Immature natural killer cell (primary cell): ENCODE results near the gene RREB1. TPM values are rescaled to one million over a fixed set of nuclear protein-coding genes. Genes with fewer than 3 reads are reported as not detected.
A peak's percentile ranks its signal among the peaks of the same experiment; 100 is the strongest.

Source experiments
- DNase-seq, 3 donors: peaks; one replicate each; pipeline ENCODE4 v3.0.0; 2022; ENCODE audit warnings: mixed read lengths in 1 of 3
- H3K27ac Mint-ChIP-seq, 6 donors: one replicate each; pipeline ENCODE4 v1.8.0; 2020; ENCODE audit warnings: mixed read lengths in 6 of 6, mild to moderate bottlenecking in 5 of 6, inconsistent platforms in 4 of 6, moderate library complexity in 3 of 6
- H3K27me3 Mint-ChIP-seq, 3 donors: one replicate each; pipeline ENCODE4 v1.8.0; 2020 to 2021; ENCODE audit warnings: low read depth in 3 of 3, mild to moderate bottlenecking in 3 of 3, mixed read lengths in 3 of 3, moderate library complexity in 3 of 3, inconsistent platforms in 1 of 3
- H3K36me3 Mint-ChIP-seq, 3 donors: one replicate each; pipeline ENCODE4 v1.8.0; 2020; ENCODE audit warnings: mixed read lengths in 3 of 3, inconsistent platforms in 2 of 3, mild to moderate bottlenecking in 2 of 3
- H3K4me1 Mint-ChIP-seq, 2 donors: one replicate each; pipeline ENCODE4 v1.8.0; 2020; ENCODE audit warnings: inconsistent platforms in 2 of 2, mild to moderate bottlenecking in 2 of 2, mixed read lengths in 2 of 2, moderate library complexity in 1 of 2
- H3K4me3 Mint-ChIP-seq, 5 donors: one replicate each; pipeline ENCODE4 v1.8.0; 2020; ENCODE audit warnings: mild to moderate bottlenecking in 5 of 5, mixed read lengths in 5 of 5, inconsistent platforms in 3 of 5, moderate library complexity in 3 of 5
- H3K9me3 Mint-ChIP-seq, 6 donors: one replicate each; pipeline ENCODE4 v1.8.0; 2020; ENCODE audit warnings: mild to moderate bottlenecking in 6 of 6, mixed read lengths in 6 of 6, inconsistent platforms in 4 of 6, moderate library complexity in 3 of 6
- polyA plus RNA-seq, 3 donors: library from polyadenylated mRNA; unstranded; fragments of 300-500 nt; fragmentation: Illumina TruSeq; gene quantifications; one replicate each; pipeline ENCODE4 v1.2.3, GENCODE V29; 2021

RREB1 gene
- polyA plus RNA-seq, 3 donors from 2014 or later: 0.17 to 4.5 (median 3.3) TPM

DNA sequence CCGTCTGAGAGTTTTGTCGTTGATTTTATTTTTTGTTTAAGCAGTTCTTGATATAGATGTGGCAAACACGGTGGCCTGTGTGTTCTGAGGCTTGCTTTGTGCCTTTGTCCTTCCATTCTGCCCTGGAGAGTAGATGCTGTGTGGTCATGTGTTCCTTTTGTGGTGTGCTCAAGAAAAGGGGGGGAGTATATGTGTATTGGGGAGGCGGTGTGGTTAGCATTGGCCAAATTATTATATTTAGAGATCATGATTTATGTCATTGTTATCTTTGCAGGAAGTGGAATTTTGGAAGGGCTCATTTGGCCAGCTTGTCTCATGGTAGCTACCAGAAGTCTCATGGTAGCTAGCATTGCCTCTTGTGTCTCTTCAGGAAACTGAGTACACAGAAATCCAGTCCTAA lies 16.4 kb downstream of the RREB1 start:
- no peak for DNase-seq
- Mint-ChIP-seq H3K9me3 (no peaks in the 10 kb centered on the region), H3K4me1 (peaks cover 58 to 75% of the 10 kb centered on the region in 2 donors), H3K27ac (peak overlapping the region in 1 of 6 donors; percentile 25), H3K4me3 (peak overlapping the region in 1 of 5 donors; percentile 17), H3K27me3 (peaks cover 0 to 4% (median 2%) of the 10 kb centered on the region in 3 donors), H3K36me3 (peaks cover 0 to 10% (median 4%) of the 10 kb centered on the region in 3 donors)

DNA sequence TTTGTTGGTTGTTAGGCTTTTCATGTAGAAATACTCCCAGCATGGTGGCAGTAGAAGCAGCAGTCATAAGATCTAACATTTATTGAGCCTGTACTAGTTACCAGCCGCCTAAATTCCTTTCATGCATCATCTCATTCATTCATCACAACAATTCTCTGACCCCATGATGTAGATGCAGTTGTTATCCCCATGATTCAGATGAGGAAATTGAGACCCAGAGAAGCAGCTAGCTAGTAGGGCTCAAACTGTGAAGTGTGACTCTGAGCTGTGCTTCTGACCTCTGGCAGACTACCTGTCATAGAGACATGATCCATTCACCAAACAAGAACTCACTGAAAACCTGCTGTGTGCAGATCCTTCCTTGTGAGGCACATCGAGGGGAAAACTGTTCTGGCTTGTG lies 16.9 kb downstream of the RREB1 start:
- H3K4me3 Mint-ChIP-seq: no peak overlapping the region
- peak overlapping the region in 1 of 6 donors; percentile 20 for H3K27ac Mint-ChIP-seq
- H3K36me3 Mint-ChIP-seq: peaks cover 0 to 10% (median 4%) of the 10 kb centered on the region in 3 donors
- peaks cover 0 to 4% (median 0%) of the 10 kb centered on the region in 3 donors for H3K27me3 Mint-ChIP-seq
- DNase-seq: no peak
- H3K4me1 Mint-ChIP-seq: peaks cover 58 to 75% of the 10 kb centered on the region in 2 donors
- no peaks in the 10 kb centered on the region for H3K9me3 Mint-ChIP-seq

DNA sequence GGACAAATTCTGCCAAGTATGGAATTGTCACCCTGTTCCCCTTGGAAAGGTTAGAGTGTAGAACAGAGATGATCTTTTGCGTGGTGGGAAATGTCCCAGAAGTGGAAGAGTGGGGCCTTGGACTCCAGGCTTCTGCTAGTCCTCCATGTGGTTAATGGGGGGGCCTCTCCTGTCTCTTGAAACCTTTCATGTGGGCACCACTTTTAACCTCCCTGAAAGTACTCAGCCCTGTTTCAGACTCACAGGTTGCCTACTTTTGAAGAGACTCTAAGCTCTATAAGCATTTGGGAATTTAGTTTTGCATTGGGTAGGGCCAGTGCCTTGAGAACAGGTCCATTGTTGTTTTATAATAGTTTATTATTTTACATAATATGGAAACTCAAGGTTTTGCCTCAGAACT lies 17.5 kb downstream of the RREB1 start:
- Mint-ChIP-seq H3K27me3 (peaks cover 0 to 4% (median 0%) of the 10 kb centered on the region in 3 donors), H3K4me3 (no peak overlapping the region), H3K27ac (peak overlapping the region in 2 of 6 donors; percentile 58 to 59), H3K4me1 (peaks cover 60 to 78% of the 10 kb centered on the region in 2 donors), H3K36me3 (peaks cover 0 to 10% (median 4%) of the 10 kb centered on the region in 3 donors), H3K9me3 (no peaks in the 10 kb centered on the region)
- no peak for DNase-seq

DNA sequence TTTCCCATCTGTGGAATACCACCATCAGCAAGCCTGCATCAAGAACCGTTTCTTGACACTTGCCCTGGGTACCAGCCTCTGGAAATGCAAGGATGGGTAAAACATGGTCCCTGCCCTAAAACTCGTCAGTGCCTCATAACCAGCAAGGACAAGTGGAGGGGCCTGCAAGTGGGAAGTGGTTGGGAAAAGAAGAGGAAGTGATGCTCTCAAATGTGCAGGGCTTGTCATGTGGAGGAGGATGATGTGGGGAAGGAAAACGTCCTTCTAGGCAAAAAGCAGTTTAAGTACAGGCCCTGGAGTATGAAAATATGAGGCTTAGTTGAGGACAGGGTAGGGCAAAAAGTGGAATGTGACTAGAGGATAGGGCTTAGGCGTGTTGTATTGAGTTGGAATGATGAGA lies 19.0 kb downstream of the RREB1 start:
- no peak for DNase-seq
- H3K27me3 Mint-ChIP-seq: peaks cover 0 to 4% (median 0%) of the 10 kb centered on the region in 3 donors
- no peaks in the 10 kb centered on the region for H3K9me3 Mint-ChIP-seq
- peaks cover 0 to 10% (median 4%) of the 10 kb centered on the region in 3 donors for H3K36me3 Mint-ChIP-seq
- peaks cover 62 to 81% of the 10 kb centered on the region in 2 donors for H3K4me1 Mint-ChIP-seq
- H3K27ac Mint-ChIP-seq: peak overlapping the region in 3 of 6 donors; percentile 0 to 61 (median 7)
- peak overlapping the region in 1 of 5 donors; percentile 9 for H3K4me3 Mint-ChIP-seq

DNA sequence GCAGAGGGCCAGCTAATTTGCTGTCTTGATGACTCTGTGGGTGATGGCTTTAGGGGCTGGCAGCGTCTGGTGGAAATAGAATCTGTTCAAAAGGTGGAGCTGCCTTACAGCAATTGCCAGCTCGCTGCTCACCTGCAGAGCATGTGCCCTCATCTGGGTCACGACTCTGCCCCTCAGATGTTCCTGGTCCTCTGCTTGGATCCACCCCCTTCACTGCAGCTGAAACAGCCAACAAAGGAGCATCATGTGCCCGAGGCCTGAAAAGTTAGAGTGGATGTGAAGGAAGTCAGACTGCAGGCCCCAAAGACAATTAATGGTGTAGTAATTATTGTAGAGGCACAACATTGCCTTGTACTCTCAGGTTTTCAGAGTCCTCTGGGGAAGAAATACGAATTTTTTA lies 19.9 kb downstream of the RREB1 start:
- DNase-seq: no peak
- Mint-ChIP-seq H3K9me3 (no peaks in the 10 kb centered on the region), H3K4me1 (peaks cover 64 to 79% of the 10 kb centered on the region in 2 donors), H3K4me3 (no peak overlapping the region), H3K27ac (peak overlapping the region in 5 of 6 donors; percentile 4 to 67 (median 42)), H3K27me3 (peaks cover 0 to 5% (median 0%) of the 10 kb centered on the region in 3 donors), H3K36me3 (peaks cover 0 to 10% (median 0%) of the 10 kb centered on the region in 3 donors)

DNA sequence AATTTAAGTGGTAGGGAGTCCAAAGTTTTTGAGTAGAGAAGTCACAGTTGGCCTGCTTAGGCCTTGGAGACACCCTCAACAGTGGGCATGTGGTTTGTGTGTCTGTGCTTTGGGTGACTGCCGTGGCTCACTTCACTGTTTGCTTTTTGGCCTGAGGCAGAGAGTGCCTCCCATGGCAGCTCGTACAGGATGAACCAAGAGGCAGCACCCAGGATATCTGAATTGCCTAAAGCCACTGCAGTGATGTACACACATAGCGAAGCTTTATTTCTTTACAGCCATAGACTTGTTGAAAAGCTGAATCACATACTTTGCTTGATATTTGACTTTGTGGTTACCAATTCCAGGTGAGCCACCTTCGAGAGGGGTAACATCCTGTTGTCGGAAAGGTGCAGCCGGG lies 21.6 kb downstream of the RREB1 start:
- peak overlapping the region in 3 of 6 donors; percentile 10 to 28 (median 11) for H3K27ac Mint-ChIP-seq
- DNase-seq: no peak
- peaks cover 60 to 88% of the 10 kb centered on the region in 2 donors for H3K4me1 Mint-ChIP-seq
- no peaks in the 10 kb centered on the region for H3K9me3 Mint-ChIP-seq
- H3K4me3 Mint-ChIP-seq: no peak overlapping the region
- peaks cover 0 to 5% (median 0%) of the 10 kb centered on the region in 3 donors for H3K27me3 Mint-ChIP-seq
- peaks cover 0 to 5% (median 0%) of the 10 kb centered on the region in 3 donors for H3K36me3 Mint-ChIP-seq

DNA sequence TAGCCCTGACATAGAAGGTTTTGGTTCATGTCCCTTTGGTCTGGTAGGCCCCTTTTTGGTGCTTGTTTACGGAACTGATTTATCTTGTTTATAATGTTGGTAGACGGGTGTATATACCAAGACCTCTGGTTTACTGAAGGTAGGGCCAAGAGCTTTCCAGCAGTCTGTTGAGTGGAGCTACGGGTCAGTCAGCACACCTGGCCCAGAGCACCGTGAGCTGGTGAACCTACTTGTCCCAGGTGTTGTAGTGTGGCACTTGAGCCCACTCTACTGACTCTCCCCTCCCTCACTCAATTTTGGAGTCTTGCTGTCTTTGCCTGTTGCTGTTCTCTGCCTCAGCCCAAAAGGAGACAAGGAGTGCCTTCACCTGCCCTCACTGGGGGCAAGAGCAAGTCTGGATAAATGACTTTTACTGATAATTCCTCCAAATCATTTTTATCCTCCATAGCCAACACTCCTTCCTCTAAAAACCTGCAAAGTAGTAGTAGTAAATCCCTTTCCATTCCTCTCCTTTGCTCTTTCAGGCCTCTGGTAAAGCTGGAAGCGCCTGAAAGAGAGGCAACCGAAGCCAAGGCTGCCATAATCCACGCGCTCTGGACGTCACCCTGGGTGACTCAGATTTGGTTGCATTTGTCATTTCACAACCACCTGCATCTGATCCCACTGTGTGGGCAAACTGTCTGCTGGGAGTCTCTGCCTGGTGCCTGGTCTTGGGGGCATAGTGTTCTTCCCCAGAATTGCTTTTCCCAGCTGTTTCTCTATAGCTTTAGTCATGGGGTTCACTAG lies 22.2 kb downstream of the RREB1 start:
- no peak for DNase-seq
- H3K4me3 Mint-ChIP-seq: no peak overlapping the region
- peak overlapping the region in 5 of 6 donors; percentile 14 to 70 (median 52) for H3K27ac Mint-ChIP-seq
- H3K9me3 Mint-ChIP-seq: no peaks in the 10 kb centered on the region
- H3K4me1 Mint-ChIP-seq: peaks cover 54 to 87% of the 10 kb centered on the region in 2 donors
- peaks cover 0 to 5% (median 0%) of the 10 kb centered on the region in 3 donors for H3K36me3 Mint-ChIP-seq
- H3K27me3 Mint-ChIP-seq: peaks cover 0 to 5% (median 0%) of the 10 kb centered on the region in 3 donors

DNA sequence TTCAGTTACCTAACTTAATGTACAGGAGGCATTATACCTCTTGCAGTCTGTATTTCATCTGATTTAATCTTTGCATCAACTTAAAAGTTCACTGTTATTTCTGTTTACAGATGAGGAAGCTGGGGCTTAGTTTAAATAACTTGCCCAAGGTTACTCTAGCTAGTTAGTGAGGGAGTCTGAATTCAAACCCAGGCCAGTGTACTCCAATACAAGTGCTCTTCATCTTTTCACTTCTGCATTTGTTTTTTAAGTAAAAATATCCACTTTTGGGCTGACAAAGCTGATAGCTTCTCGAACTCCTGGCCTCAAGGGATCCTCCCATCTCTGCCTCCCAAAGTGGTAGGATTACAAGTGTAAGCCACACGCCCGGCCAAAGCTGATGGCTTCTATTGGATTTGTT lies 23.6 kb downstream of the RREB1 start:
- H3K27me3 Mint-ChIP-seq: peaks cover 0 to 5% (median 0%) of the 10 kb centered on the region in 3 donors
- H3K4me1 Mint-ChIP-seq: peaks cover 51 to 92% of the 10 kb centered on the region in 2 donors
- H3K27ac Mint-ChIP-seq: no peak overlapping the region
- H3K9me3 Mint-ChIP-seq: no peaks in the 10 kb centered on the region
- peaks cover 0 to 5% (median 0%) of the 10 kb centered on the region in 3 donors for H3K36me3 Mint-ChIP-seq
- no peak overlapping the region for H3K4me3 Mint-ChIP-seq
- no peak for DNase-seq

DNA sequence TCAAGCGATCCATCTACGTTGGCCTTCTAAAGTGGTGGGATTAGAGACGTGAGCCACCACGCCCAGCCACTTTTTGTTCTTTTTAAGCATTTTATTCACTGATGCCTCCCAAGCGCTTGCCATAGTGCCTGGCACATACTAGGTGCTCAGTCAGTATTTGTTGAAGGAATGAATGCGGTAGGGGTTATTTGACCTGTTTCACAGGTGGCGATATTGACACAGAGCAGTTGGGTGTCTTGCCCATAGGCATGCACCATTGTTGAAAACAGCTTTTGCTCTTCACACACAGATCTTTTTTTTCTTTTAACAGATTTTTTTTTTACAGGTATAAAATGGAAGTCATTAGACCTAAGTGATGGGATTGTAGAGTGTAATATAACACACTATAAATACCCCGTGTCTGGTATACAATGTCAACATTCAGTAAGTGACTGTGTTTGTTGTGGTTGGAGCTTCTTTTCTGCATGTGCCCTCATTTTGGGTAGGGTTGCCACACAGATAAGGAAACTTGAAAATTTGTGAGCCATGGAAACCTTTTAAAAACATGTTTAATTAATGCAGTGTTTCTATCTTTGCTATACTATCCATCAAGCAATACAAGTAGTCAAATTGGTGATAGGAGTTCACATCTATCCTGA lies 24.8 kb downstream of the RREB1 start:
- H3K9me3 Mint-ChIP-seq: no peaks in the 10 kb centered on the region
- no peak for DNase-seq
- H3K27ac Mint-ChIP-seq: no peak overlapping the region
- H3K27me3 Mint-ChIP-seq: peaks cover 0 to 3% (median 0%) of the 10 kb centered on the region in 3 donors
- no peak overlapping the region for H3K4me3 Mint-ChIP-seq
- no peaks in the 10 kb centered on the region for H3K36me3 Mint-ChIP-seq
- H3K4me1 Mint-ChIP-seq: peaks cover 52 to 92% of the 10 kb centered on the region in 2 donors

DNA sequence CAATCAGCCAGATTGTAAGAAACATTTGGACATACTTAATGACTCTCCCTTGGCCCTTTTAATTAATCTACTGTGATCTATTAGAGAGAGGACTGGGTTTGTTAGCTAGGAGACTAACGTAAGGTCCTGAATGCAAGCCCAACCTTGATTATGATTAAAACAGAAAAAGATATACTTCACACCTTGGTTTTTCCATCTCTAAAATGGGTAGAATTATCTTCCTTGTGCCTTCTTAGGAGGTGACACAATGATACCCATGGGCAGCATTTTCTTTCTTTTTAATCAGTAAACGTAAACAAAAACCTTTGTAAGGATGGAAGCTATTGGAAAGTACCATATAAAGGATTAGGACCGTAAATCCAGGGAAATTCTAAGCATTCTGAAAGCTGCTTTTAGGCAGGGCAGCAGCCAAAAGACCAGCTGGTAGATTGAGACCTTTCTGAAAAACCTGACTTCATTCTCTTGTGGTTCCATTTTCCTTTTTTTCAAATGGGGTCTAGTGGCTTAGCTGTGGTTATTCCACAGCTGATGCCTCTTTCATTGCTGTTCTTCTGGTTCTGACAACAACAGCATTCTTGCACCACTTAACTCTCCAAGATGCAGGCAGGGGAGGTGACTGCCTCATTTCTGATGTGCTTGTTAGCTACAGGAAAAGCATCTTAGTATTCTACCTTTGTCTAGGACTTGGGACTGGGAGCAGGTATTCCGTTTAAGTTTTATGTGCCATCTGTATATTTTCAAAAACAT lies 27.4 kb downstream of the RREB1 start:
- DNase-seq: no peak
- H3K4me1 Mint-ChIP-seq: peaks cover 45 to 90% of the 10 kb centered on the region in 2 donors
- H3K27ac Mint-ChIP-seq: no peak overlapping the region
- no peaks in the 10 kb centered on the region for H3K36me3 Mint-ChIP-seq
- H3K27me3 Mint-ChIP-seq: peaks cover 0 to 2% (median 0%) of the 10 kb centered on the region in 3 donors
- H3K4me3 Mint-ChIP-seq: no peak overlapping the region
- no peaks in the 10 kb centered on the region for H3K9me3 Mint-ChIP-seq

DNA sequence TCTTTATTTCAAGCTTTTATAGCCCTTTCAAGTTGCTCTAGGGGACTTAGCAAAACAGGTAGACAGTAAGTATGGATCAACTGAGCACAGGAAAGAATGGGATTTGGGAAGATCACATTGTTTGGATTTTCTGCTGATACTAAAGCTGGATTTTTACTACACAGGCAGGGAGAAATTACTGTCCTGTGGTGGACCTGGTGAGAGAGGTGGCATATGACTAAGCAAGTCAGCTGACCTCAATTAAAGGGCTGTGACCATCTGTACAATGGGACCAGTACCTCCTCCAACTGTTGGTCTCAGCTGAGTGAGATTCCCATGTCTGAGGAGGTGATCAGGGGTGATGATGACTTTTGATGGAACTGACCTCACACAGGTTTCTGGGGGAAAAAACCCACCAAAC lies 28.0 kb downstream of the RREB1 start:
- Mint-ChIP-seq H3K9me3 (no peaks in the 10 kb centered on the region), H3K4me3 (no peak overlapping the region)
- no peak for DNase-seq

DNA sequence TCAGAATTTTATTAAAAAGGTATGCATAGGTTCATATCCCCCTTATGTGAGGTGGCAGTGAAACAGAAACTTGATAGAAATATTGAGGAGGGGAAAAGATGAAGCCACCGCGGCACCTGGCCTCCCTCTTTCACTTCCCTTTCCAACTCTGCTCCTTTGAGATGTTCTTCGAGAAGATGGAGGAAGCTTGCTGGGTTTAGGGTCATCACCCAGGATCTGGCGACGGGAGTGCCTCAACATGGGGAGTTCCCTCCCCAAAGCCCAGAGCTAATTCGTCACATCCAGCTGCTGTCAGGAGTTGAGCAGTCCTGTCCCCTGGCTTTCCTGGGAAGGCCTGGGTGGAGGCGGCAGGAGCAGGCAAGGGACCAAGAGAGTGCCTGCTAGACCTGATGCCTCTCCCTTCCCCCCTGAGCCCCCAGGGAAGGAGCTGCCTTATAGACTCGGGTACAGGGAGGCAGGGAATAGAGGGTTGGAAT lies 29.1 kb downstream of the RREB1 start:
- H3K36me3 Mint-ChIP-seq: no peaks in the 10 kb centered on the region

More for the DNA sequence above, 28.0 kb downstream of the RREB1 start:
- Mint-ChIP-seq H3K4me1 (peaks cover 44 to 91% of the 10 kb centered on the region in 2 donors), H3K27ac (no peak overlapping the region), H3K36me3 (no peaks in the 10 kb centered on the region), H3K27me3 (peaks cover 0 to 5% (median 2%) of the 10 kb centered on the region in 3 donors)

DNA sequence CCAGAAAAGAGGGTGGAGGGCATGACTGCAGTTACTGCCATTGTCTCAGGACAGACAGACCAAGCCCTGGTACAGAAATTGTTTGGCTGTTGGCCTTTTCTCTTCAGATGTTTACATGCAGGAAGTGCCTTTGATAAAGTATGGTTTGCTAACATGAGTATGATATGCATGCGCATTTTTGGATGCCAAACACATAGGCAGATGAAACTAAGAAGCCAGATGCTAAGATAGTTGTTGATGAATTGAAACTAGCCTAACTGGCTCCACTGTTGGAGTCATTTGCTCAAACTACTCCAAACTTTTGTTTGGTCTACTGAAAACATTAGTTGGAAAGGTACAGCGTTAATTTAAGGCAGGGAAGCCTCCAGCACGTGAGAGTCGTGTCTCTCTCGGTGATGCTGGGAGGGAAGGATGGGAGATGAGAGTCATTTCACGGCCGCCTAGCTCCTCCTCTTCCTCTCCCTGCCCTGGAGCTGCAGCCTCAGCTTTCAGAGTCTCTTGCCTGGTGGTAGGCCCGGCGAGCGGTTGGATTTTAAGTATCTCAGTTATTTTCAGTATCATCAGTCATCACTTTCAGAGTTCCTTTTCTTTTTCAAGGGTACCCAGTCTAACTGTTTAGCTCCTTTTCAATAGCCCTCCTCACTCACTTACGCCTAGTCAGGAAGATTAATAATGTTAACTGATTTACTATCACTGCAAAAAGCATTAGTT lies 29.7 kb downstream of the RREB1 start:
- DNase-seq: peak in 2 of 3 donors; percentile 20 to 28
- peak overlapping the region; percentile 88 to 94 (median 91) for H3K27ac Mint-ChIP-seq
- H3K27me3 Mint-ChIP-seq: peaks cover 0 to 3% (median 2%) of the 10 kb centered on the region in 3 donors
- H3K4me1 Mint-ChIP-seq: peaks cover 44 to 88% of the 10 kb centered on the region in 2 donors
- peak overlapping the region; percentile 64 to 91 (median 84) for H3K4me3 Mint-ChIP-seq
- no peaks in the 10 kb centered on the region for H3K9me3 Mint-ChIP-seq
- no peaks in the 10 kb centered on the region for H3K36me3 Mint-ChIP-seq

More for the DNA sequence above, 29.1 kb downstream of the RREB1 start:
- Mint-ChIP-seq H3K4me3 (peak overlapping the region; percentile 64 to 91 (median 84)), H3K4me1 (peaks cover 45 to 93% of the 10 kb centered on the region in 2 donors), H3K9me3 (no peaks in the 10 kb centered on the region), H3K27ac (peak overlapping the region; percentile 53 to 94 (median 90)), H3K27me3 (peaks cover 0 to 5% (median 2%) of the 10 kb centered on the region in 3 donors)
- no peak for DNase-seq
